ENCODE results near the gene ZNF648.

- TF ChIP-seq POLR2AphosphoS5 (IDR thresholded peaks at IDR 0.05; ENCODE audit: low read depth, low read length) (no peak), POLR2A (IDR thresholded peaks at IDR 0.05; ENCODE audit: low read depth, low read length) (no peak)
Observed at GRCh38 chr1:182046763-182047162, 14.7 kb downstream of the ZNF648 start.

Data from GM12892 (cell line).